Osteocyte (in vitro differentiated cells): ENCODE data around the gene PDZRN3. TPM values are rescaled to one million over a fixed set of nuclear protein-coding genes. Genes with fewer than 3 reads are reported as not detected.

Experiments used
- DNase-seq: peaks from one replicate; pipeline ENCODE4 v3.0.0; 2021; ENCODE audit warnings: mixed read lengths; ENCODE audit not compliant: unreplicated experiment; ENCODE audit errors: extremely low spot score
- H3K27ac Mint-ChIP-seq: one replicate; pipeline ENCODE4 v1.8.0; 2021; ENCODE audit warnings: mild to moderate bottlenecking, mixed read lengths; ENCODE audit not compliant: unreplicated experiment
- H3K27me3 Mint-ChIP-seq: one replicate; pipeline ENCODE4 v1.8.0; 2021; ENCODE audit warnings: mixed read lengths; ENCODE audit not compliant: unreplicated experiment
- H3K36me3 Mint-ChIP-seq: one replicate; pipeline ENCODE4 v1.8.0; 2021; ENCODE audit warnings: mixed read lengths; ENCODE audit not compliant: unreplicated experiment
- H3K4me1 Mint-ChIP-seq: one replicate; pipeline ENCODE4 v1.8.0; 2021; ENCODE audit warnings: mixed read lengths; ENCODE audit not compliant: unreplicated experiment
- H3K4me3 Mint-ChIP-seq: one replicate; pipeline ENCODE4 v1.8.0; 2021; ENCODE audit warnings: mild to moderate bottlenecking, moderate library complexity, mixed read lengths; ENCODE audit not compliant: unreplicated experiment
- H3K9me3 Mint-ChIP-seq: one replicate; pipeline ENCODE4 v1.8.0; 2021; ENCODE audit warnings: mixed read lengths; ENCODE audit not compliant: unreplicated experiment
- CTCF ChIP-seq: fragments of 200-600 bp; sonication (generic); IDR thresholded peaks from 2 replicates; pipeline ENCODE4 v1.5.0; 2021; ENCODE audit warnings: antibody characterized with exemption, mild to moderate bottlenecking, moderate library complexity
- total RNA-seq: library from RNA; stranded (reverse); gene quantifications from 2 replicates; pipeline ENCODE4 v1.2.1, GENCODE V29; 2021

Gene PDZRN3
- total RNA-seq, 1 donor from 2014 or later: 34.1 TPM

GRCh38 chr3:73378207-73378606 lies 246.5 kb downstream of the PDZRN3 start:
- TF ChIP-seq CTCF: no peak
- H3K4me1 Mint-ChIP-seq: no peaks in the 10 kb centered on the region
- no peak overlapping the region for H3K4me3 Mint-ChIP-seq
- H3K9me3 Mint-ChIP-seq: peaks cover 12% of the 10 kb centered on the region
- H3K36me3 Mint-ChIP-seq: peaks cover 16% of the 10 kb centered on the region
- DNase-seq: no peak
- H3K27ac Mint-ChIP-seq: no peak overlapping the region
- no peaks in the 10 kb centered on the region for H3K27me3 Mint-ChIP-seq

DNA sequence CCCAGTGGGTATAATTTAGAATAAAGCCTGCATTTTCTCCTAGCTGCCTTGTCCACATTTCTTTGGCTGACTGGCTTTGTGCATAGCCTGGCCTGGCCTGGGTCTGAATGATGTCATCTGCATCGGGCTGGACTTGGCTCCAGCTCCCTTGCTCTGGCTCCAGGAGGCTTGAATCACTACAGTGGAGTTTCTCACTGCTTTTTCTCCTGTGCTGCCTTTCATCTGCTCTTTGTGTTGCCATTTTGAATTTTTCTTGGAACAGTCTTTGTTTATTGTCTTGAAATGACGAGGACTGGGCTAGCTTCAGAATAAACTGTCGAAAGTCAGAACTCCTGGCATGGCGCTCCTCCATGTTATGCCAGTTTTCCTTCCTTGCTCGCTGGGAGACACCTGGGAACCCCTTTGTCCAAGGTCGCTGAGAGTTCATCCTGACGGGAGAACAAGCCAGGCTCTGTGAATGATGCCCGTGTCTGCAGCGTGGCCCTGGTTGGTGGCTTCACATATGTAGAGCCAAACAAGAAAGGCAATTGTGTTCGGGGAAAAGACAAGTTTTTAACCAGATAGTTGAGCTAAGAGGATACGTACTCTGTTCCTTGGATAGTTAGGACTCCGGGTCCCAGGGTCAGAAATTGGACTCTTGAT lies 258.9 kb downstream of the PDZRN3 start:
- H3K9me3 Mint-ChIP-seq: no peaks in the 10 kb centered on the region
- no peak for TF ChIP-seq CTCF
- H3K4me3 Mint-ChIP-seq: no peak overlapping the region
- H3K4me1 Mint-ChIP-seq: no peaks in the 10 kb centered on the region
- peaks cover 4% of the 10 kb centered on the region for H3K27me3 Mint-ChIP-seq
- no peak for DNase-seq
- no peaks in the 10 kb centered on the region for H3K36me3 Mint-ChIP-seq
- no peak overlapping the region for H3K27ac Mint-ChIP-seq

DNA sequence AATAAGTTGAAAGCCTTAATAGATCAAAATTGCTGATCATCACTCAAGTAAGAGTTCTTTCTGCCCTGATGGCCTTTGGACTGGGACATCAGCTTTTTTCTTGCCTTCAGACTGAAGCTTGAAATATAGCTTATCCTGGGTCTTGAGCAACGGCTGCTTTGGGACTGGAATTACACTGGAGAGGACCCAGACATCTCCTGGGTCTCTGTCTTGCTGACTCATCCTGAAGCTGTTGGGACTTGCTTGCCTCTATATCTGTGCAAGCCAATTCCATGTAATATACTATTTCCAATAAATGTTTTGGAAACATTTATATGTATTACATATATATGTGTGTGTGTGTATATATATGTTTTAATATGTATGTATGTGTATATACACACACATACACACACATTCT lies 260.2 kb downstream of the PDZRN3 start:
- Mint-ChIP-seq H3K36me3 (no peaks in the 10 kb centered on the region), H3K4me3 (no peak overlapping the region), H3K27me3 (peaks cover 4% of the 10 kb centered on the region), H3K27ac (no peak overlapping the region), H3K9me3 (peaks cover 2% of the 10 kb centered on the region), H3K4me1 (no peaks in the 10 kb centered on the region)
- no peak for TF ChIP-seq CTCF
- DNase-seq: no peak

GRCh38 chr3:73363093-73363492 lies 261.6 kb downstream of the PDZRN3 start:
- Mint-ChIP-seq H3K27me3 (peaks cover 4% of the 10 kb centered on the region), H3K36me3 (no peaks in the 10 kb centered on the region), H3K4me1 (no peaks in the 10 kb centered on the region), H3K4me3 (no peak overlapping the region), H3K9me3 (peaks cover 10% of the 10 kb centered on the region), H3K27ac (no peak overlapping the region)
- no peak for DNase-seq
- TF ChIP-seq CTCF: no peak

GRCh38 chr3:73361591-73361990 lies 263.1 kb downstream of the PDZRN3 start:
- no peak overlapping the region for H3K27ac Mint-ChIP-seq
- H3K27me3 Mint-ChIP-seq: peaks cover 3% of the 10 kb centered on the region

More at GRCh38 chr3:73361591-73361990, 263.1 kb downstream of the PDZRN3 start:
- Mint-ChIP-seq H3K36me3 (no peaks in the 10 kb centered on the region), H3K4me3 (no peak overlapping the region), H3K4me1 (no peaks in the 10 kb centered on the region), H3K9me3 (peaks cover 10% of the 10 kb centered on the region)
- no peak for TF ChIP-seq CTCF
- DNase-seq: no peak
